HG02870 (cell line): ENCODE measurements around the gene QSER1.
"Not testable (repeated sequence)": the region's sequence is repeated elsewhere in the genome, so short reads cannot be mapped to it uniquely, and the experiment has no call there.

Source experiments
- ATAC-seq: cut with Tn5 transposase; IDR thresholded peaks from one replicate; pipeline ENCODE4 v1.9.1; 2021; ENCODE audit warnings: mild to moderate bottlenecking, moderate library complexity; ENCODE audit not compliant: unreplicated experiment

The QSER1 gene

DNA sequence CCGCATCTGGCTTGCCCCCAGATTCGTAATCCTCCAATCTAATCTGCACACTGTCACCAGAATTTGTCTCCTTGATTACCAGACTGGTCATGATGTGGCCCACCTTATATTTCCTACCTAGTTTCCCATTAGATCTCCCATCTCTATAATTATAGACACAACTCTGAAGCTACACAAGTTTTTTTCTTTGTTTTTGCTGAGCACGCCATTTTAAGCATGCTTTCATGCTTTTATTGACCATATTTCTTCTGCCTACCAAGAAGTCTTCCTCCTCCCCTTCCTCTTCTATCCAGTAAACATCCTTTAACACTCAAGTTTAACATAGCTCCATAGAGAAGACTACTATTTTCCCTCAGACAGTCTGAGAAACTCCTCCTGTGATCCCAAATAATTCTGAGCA lies 98.8 kb downstream of the QSER1 start:
- no peak for ATAC-seq

DNA sequence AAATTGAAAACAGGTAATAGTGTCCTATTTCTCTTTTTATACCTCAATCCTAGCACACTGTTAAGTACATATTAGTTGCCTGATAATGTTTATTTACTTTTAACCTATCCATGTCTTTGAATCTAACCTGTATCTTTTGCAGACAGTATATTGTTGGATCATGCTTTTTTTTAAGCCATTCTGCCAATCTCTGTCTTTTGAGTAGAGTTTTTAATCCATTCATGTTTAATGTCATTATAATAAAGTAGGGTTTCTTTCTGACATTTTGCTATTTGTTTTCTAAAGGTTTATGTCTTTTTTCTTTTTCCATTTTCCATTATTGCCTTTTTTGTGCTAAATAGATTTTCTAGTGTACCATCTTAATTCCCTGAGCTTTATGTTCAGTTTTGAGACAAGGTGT lies 99.3 kb downstream of the QSER1 start:
- ATAC-seq: no peak

DNA sequence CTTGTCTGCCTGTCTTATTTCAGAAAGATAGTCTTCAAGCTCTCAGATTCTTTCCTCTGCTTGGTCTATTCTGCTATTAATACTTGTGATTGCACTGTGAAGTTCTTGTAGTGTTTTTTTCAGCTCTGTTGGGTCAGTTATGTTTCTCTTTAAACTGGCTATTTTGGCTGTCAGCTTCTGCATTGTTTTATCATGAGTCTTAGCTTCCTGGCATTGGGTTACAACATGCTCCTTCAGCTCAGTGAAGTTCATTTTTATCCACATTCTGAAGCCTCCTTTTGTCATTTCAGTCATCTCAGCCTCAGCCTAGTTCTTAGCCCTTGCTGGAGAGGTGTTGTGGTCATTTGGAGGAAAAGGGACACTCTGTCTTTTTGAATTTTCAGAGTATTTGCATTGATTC lies 107.6 kb downstream of the QSER1 start:
- ATAC-seq: no peak

DNA sequence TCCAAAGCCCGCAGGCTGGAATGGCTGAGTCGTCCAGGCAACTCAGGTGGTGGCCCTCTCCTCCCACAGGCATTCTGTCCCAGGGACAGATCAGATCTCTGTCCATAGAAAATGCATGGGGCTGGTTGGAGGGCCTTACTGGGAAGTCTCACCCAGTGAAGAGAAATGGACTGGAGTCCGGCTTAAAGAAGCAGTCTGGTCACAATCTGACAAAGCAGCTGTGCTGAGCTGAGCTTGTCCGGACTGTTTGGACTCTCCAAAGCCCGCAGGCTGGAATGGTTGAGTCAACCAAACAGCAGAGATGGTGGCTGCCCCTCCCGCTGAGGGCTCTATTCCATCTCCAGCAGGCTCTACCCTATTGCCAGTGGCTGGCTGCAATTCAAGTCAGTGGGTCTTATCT lies 108.7 kb downstream of the QSER1 start:
- no peak for ATAC-seq

DNA sequence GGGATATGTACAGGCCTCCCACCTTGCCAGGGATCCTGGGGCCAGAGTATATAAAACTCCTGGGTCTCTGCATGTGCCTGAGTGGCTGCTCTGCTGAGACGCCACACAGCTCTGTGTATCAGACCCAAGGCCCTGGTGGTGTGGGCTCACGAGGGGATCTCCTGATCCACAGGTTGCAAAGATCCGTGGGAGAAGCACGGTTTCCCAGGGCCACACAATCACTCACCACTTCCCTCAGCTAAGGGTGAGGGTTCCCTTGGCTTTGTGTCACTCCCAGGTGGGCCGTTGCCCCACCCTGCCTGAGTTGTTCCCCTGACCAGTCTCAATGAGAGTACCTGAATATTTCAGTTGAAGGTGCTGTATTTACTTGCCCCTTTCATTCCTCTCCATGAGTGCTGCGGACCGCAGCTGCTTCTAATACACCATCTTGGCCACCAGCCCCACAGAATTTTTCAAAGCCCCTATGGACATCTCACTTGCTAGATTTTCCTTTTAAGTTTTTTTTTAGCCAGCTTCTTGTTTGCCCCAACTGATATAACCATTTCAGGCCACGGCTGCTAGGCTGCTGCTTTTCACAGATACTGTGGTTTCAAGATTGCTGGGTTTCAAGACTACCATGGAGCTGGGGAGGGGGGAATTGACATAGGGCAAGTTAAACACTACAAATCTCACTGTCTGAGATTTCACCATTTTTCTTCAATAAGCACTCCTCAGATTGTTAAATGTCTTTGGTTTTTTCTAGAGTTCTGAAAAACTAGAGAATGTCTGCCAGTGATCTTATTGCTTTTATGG lies 109.3 kb downstream of the QSER1 start:
- no peak for ATAC-seq

DNA sequence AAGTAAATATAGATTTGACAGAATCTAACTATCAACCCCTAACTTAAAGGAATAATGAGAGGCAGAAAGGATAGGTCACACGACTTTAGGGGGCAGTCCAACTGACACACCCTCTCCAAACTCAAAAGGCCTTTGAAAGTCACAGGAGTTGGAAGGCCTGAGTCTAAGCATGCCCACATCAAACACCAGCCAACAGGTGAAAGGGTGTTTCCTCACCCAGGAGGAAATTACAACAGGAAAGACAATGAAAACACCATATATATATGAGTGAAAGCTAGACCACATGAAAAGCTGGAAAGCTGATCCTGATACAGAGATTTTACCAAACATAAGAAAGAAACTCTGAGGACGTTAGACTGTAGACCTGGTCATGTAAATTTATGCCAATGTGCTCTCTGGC lies 112.6 kb downstream of the QSER1 start:
- no peak for ATAC-seq

DNA sequence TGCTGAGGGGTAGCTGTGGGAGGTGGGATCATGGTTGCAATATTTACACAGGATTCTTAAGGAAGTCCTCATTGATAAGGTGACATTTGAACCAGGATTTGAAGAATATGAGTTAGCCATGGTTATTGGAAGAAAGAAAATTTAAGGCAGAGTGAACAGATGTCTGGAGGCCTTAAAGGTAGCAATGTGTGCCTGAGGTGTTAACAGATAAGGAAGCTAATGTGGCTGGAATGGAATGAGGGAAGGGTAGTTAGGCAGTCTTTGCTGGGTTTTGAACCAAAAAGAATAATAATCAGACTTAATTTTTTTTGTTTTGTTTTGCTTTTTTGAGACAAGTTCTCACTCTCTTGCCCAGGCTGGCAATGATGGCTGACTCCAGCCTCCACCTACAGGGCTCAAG lies 113.4 kb downstream of the QSER1 start:
- ATAC-seq: no peak

DNA sequence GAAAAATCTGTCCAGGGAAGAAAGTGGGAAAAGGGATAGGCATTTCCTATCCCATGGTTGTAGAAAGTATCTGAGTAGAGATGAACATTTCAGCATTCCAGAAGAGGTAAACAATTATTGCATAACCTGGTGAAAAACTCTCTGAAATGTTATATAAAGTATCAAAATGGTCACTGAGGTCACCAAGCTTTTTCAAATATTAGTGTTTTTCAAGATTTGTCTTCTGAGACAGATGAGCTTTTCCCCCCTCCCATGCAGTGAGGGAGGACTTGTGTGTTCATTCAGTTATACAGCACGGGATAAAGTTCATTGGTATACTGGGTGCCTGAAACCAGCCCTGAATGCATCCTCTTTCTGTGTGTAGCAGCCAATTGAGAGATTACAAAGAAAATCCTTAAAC lies 121.1 kb downstream of the QSER1 start:
- ATAC-seq: no peak

DNA sequence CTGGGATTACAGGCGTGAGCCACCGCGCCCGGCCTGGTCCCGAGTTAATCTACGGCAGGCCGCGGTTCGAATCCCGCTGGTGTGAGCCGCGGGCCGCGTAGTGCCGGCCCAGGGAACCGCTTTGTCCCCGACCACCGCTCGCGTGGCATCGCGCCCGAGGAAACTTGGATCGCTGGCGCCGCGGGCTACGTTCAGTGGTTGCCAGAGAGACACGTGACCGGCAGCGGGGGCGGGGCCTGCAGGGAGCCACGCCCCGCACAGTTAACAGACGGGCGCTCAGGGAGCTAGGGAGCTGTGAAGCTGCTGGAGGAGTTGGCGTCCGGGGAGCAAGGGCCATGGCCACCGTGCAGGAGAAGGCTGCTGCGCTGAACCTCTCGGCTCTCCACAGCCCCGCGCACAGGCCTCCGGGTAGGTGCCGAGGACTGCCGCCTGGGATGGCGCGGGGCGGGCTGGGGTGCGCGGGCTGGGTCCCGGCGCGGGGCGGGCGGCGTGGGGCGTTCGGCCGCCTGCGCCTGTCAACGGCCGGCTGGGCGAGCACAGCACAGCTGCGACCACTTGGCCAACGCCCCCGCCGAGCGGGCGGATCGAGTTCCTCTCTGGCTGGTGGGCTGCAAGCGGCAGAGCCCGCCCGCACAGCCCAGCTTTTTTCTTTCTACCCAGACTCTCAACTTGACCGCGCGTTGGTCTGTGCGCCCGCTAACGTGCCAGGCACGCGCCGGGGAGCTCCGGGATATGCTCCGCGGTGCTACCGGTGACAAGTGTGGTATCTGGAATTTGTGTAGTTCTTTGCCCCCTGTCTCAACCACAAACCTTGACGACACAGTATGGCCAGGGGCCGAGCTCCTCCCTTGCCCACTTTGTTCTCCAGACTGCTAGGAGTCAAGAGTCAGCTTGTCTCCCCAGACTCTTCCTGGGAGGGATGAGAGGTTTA lies 123.3 kb downstream of the QSER1 start, which contains the start of gene DEPDC7:
DEPDC7 (plus strand) TSS at position 258 of the 931 bp plus-strand sequence; CDS start at position 336, 78 bp downstream.
- no peak for ATAC-seq

DNA sequence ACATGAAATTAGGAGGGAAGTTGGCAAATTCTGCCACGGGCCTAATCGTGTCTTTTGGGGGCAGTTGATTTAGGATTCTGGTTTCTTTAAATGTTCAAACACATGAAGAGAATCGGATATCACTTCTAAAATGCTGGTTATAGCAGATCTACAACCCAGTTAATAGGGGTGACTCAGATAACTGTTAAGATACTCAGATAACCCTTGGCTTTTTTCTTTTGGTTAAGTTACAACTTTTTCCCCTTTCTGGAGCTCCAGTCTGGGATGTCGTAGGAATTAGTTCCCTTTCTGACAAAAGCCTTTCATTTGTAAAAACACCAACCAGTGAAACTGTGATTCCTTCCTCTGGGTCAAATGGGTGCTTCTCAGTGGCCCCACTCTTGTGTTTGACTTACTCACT lies 124.0 kb downstream of the QSER1 start:
- ATAC-seq: no peak

DNA sequence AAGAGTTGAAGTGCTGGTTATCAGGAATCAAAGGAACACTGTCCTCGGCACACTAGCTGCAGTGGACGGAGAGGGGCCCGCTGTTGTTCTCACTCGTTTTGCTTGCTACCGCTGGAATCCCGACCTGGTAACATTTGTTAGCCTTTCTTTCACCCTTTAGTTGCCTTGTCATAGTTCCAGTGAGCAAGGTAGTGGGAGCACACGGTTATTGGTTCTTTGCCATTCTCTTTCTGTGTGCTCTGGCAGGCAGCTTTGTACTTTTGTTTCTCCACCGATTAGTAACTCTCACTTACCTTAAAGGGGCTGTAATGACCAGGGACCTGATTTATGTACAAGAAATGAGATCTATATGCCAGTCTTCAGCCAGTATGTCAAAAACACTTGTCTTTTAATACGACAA lies 124.9 kb downstream of the QSER1 start:
- no peak for ATAC-seq

DNA sequence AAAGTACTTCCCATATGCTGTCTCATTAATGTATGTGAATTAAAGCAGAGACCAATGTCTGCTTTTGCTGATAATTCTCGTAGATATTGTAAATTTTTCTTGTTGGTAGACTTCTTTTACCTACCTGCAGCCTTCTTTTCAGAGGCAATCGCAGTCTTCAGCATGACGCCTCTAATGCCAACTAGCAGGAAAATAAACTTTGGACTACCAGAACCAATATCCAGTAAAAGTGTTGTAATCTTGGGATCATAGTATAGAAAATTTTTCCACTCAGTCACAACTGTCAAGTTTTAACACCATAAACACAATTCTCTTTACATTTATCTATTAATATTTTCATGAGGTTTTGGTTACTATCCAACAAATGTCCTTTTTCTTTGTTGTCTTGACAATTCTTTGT lies 125.4 kb downstream of the QSER1 start:
- no peak for ATAC-seq

DNA sequence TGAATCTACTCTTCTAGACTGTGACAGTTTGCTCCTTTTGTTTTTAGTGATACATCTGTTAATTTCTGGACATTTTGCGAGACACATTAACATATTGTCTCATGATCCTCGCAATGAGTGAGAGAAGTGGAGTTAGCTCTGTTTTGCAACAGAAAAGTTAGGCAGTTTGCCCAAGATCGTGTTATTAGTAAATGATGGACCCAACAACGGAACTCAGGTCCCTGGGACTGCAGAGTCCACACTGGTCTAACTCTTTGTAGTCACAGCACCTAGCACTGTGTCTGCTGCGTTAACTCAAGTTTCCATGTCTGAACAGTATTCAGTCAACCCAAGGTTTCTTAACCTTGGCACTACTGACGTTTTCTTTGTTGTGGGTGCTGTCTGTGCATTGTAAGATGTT lies 126.2 kb downstream of the QSER1 start:
- ATAC-seq: no peak

DNA sequence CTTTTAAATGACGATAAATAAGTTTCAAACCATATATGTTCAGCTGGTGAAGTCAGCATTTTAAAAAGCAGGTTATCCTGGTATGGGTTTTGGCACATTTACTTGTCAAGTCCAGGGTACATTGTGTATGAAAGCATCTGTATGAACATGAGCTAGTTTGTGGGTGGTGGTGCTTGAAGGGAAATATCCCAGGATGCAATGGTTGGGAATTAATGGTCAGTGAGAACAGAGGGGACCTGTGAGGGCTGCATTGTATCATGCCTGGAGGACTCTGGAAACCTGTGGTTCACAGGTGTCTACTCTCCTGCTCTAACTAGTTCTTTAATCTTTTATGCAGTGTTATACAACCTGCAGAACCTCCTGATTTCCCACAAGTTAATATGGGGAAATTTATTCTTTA lies 128.9 kb downstream of the QSER1 start:
- ATAC-seq: no peak

DNA sequence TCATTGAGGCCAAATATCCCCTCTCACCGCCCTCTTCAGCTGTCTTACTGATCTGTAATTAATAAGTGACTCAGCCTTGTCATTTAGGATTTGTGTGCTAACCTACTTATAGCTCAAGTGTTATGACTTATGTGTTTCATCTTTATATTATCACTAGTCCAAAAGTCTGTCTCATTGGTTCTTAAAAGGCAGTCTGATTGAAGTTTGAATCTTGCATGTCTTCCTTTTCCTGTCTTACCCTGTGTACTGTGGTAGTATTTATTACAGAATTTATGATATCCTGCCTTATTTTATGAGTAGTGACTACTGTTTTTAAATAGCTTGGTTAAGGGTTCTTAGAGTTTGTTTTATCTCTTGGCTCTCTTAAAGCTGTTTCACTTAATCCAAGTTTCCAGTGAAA lies 129.3 kb downstream of the QSER1 start:
- ATAC-seq: no peak

DNA sequence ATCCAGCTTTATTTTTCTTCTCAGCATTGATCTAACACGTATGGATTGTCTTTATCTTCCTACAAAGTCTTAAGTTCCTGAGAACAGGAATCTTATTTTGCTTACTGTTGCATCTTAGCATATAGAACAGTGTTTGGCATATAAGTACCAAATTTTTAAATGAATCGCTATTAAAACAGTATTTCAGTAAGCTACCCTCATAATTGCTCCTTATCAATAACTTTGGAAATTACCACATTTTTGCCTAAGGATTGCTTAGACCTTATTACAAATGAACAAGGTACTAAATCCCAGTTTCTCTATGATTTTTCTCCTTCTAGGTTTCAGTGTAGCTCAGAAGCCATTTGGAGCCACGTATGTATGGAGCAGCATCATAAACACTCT lies 132.7 kb downstream of the QSER1 start:
- ATAC-seq: no peak

DNA sequence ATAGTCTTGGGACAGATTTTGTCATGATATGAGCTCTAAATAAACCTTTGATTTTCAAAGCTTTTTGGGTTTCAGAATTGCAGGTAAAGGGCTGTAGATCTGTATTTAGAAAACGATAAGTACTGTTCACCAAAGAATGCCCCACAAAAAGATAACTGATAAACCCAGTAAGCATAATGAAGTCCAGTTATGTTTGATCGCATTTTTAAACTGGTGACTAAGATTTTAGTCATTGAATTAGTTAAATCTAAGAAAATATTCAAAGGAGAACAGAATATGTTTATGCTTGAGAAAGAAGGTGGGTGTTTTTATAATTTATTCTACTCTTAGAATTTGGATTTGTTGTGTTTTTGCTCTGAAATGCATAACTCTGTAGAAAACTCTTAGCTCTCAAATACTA lies 134.6 kb downstream of the QSER1 start:
- no peak for ATAC-seq

DNA sequence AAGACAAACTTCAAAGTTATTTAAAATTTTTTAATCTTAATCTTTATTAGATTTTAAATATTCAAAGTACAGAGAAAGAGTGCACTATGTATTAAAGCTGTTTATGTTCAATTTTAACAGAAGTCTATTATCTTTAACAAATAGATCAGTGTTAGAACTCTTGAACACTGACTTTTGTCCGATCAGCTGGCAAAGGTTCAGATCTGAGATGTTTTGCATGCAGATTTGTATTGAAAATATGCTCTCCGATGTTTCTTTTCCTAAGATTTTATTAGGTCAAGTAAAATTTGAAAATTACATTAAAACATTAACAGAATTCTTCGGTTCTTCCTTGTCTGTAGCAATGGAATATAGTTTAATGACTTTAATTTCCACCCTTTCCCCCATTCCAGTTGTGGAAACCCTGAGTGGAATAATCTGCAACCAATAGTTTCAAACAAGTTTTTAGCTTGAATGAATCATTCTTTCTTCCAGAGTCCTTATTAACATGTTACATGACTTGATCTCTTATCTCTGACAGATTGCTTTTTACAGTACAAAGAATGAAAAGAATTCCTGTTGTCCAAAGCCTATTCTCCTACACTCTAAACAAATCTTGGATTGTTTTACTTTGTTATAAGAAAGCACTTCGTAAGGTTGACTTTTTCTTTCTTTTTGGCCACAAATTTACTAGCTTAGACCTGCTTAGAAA lies 135.4 kb downstream of the QSER1 start:
- no peak for ATAC-seq

DNA sequence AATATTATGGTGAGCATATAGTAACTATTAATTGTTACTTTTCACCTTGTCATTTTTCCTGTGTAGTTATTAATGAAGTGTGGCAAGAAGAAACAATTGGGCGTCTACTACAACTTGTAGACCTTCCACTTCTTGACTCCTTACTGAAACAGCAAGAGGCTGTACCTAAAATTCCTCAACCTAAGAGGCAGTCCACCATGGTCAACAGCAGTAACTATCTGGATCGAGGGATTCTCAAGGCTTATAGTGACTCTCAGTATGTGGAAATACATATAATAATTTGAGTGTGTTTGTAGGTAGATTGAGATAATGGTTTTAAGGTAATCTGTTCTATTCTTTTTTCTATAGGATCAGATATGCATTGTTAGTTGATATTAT lies 135.9 kb downstream of the QSER1 start:
- no peak for ATAC-seq

DNA sequence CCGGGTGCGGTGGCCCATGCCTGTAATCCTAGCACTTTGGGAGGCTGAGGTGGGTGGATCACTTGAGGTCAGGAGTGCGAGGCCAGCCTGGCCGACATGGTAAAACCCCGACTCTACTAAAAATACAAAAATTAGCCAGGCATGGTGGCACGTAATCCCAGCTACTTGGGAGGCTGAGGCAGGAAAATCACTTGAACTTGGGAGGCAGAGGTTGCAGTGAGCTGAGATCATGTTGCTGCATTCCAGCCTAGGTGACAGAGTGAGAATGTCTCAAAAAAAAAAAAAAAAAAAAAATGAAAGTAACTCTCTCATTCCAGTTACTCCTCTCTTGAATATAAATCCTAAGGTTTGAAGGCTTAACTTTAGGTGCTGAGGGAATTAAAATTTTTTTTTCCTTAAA lies 136.6 kb downstream of the QSER1 start:
- ATAC-seq: not testable (repeated sequence)
